Natural killer cell (primary cell): ENCODE data around the gene TMEM218. TPM values are rescaled to one million over a fixed set of nuclear protein-coding genes. Genes with fewer than 3 reads are reported as not detected.

Experiments
- ATAC-seq, 3 donors: fragments of 150-1000 bp in 2 of 3; fragments of 200-7000 bp in 1 of 3; cut with Tn5 transposase; 1 replicate in 1 of 3; 2 replicates in 2 of 3; pipeline ENCODE4 v1.10.0; 2021; ENCODE audit warnings: mild to moderate bottlenecking in 2 of 3, moderate library complexity in 2 of 3
- DNase-seq, 2 donors: peaks; one replicate each; pipeline versions ENCODE4 v3.0.0 to v3.0.0-alpha.2; 2013 to 2021; ENCODE audit warnings: mixed read lengths in 1 of 2
- H3K27ac ChIP-seq: one replicate; pipeline ENCODE4 v1.5.1; 2013; ENCODE audit warnings: mild to moderate bottlenecking, low read length
- H3K27me3 ChIP-seq: one replicate; pipeline ENCODE4 v1.6.1; 2013; ENCODE audit warnings: low read length; ENCODE audit not compliant: control insufficient read depth, insufficient read depth
- H3K36me3 ChIP-seq: one replicate; pipeline ENCODE4 v1.6.1; 2013; ENCODE audit warnings: low read length; ENCODE audit not compliant: control insufficient read depth, insufficient read depth
- H3K4me1 ChIP-seq: one replicate; pipeline ENCODE4 v1.6.1; 2013; ENCODE audit warnings: low read length; ENCODE audit not compliant: control insufficient read depth, insufficient read depth
- H3K4me3 ChIP-seq: one replicate; pipeline ENCODE4 v1.5.1; 2013; ENCODE audit warnings: low read length
- H3K9me3 ChIP-seq: one replicate; pipeline ENCODE4 v1.6.1; 2013; ENCODE audit warnings: low read length; ENCODE audit not compliant: control insufficient read depth, insufficient read depth
- H3K27ac Mint-ChIP-seq, 2 donors: one replicate each; pipeline ENCODE4 v1.8.0; 2022; ENCODE audit warnings: mild to moderate bottlenecking in 2 of 2, mixed read lengths in 2 of 2, moderate library complexity in 1 of 2
- H3K27me3 Mint-ChIP-seq, 2 donors: one replicate each; pipeline ENCODE4 v1.8.0; 2022; ENCODE audit warnings: low read depth in 2 of 2, mixed read lengths in 2 of 2
- H3K36me3 Mint-ChIP-seq: one replicate; pipeline ENCODE4 v1.8.0; 2022; ENCODE audit warnings: mixed read lengths
- H3K4me1 Mint-ChIP-seq, 2 donors: one replicate each; pipeline ENCODE4 v1.8.0; 2022; ENCODE audit warnings: mixed read lengths in 2 of 2
- H3K4me3 Mint-ChIP-seq: one replicate; pipeline ENCODE4 v1.8.0; 2022; ENCODE audit warnings: mild to moderate bottlenecking, moderate library complexity, mixed read lengths
- H3K9me3 Mint-ChIP-seq, 2 donors: one replicate each; pipeline ENCODE4 v1.8.0; 2022; ENCODE audit warnings: mixed read lengths in 2 of 2
- CTCF ChIP-seq: fragments of 200-600 bp; IDR thresholded peaks from one replicate; pipeline ENCODE4 v1.8.0; 2022; ENCODE audit warnings: antibody characterized with exemption
- WGBS: methylation state at CpG from one replicate; pipeline ENCODE4 v1.1.7; 2013; ENCODE audit warnings: missing lambda C conversion rate; ENCODE audit not compliant: insufficient coverage; 5-methylcytosine and 5-hydroxymethylcytosine counted together
- intact Hi-C: fragments of 100-400 bp; cut with micrococcal nuclease; formaldehyde crosslinking; loops from one replicate; pipeline ENCODE4 v1.14.2; 2022
- total RNA-seq, 4 donors: library from RNA; stranded (reverse); fragments of 120-200 nt in 1 of 4; gene quantifications; one replicate each; pipeline versions ENCODE4 v1.2.3 to v1.2.4, GENCODE V29; 2013 to 2022

TMEM218 gene
- total RNA-seq, 3 donors from 2014 or later (not counting 1 experiment from before 2014, with no cell fraction given) = 10.0 to 14.2 (median 12.1) TPM

GRCh38 chr11:125062218-125062930, 49.1 kb downstream of the TMEM218 start:
- Mint-ChIP-seq H3K27me3 (peaks cover 0 to 5% of the 10 kb centered on the region in 2 donors), H3K27ac (peak overlapping the region; percentile 70 to 86), H3K36me3 (no peaks in the 10 kb centered on the region), H3K9me3 (no peaks in the 10 kb centered on the region), H3K4me3 (peak overlapping the region; percentile 90), H3K4me1 (peaks cover 0 to 10% of the 10 kb centered on the region in 2 donors)
- intact Hi-C loops = loop anchor here (2.0 kb wide), 2 partner anchors 48 to 108 kb away; partner anchors contain the start of genes CCDC15 and TMEM218
- ATAC-seq = no peak
- WGBS = 44% methylated on average over 18 of the region's 19 CpGs
- Histone ChIP-seq H3K9me3 (no peaks in the 10 kb centered on the region), H3K36me3 (no peaks in the 10 kb centered on the region), H3K4me1 (peaks cover 13% of the 10 kb centered on the region), H3K27ac (peak overlapping the region; percentile 49), H3K27me3 (no peaks in the 10 kb centered on the region), H3K4me3 (peak overlapping the region; percentile 55)
- no peak for TF ChIP-seq CTCF
- no peak for DNase-seq

- intact Hi-C loops = no loop called here
- Histone ChIP-seq H3K27ac (no peak overlapping the region), H3K4me3 (no peak overlapping the region), H3K27me3 (no peaks in the 10 kb centered on the region), H3K9me3 (no peaks in the 10 kb centered on the region), H3K4me1 (peaks cover 13% of the 10 kb centered on the region), H3K36me3 (no peaks in the 10 kb centered on the region)
- H3K4me1 Mint-ChIP-seq = peaks cover 0 to 10% of the 10 kb centered on the region in 2 donors
- DNase-seq (no peak), ATAC-seq (no peak)
- H3K4me3 Mint-ChIP-seq = no peak overlapping the region
- 83% methylated on average over 4 of the region's 4 CpGs for WGBS
- no peaks in the 10 kb centered on the region for H3K36me3 Mint-ChIP-seq
- no peak overlapping the region for H3K27ac Mint-ChIP-seq
- H3K27me3 Mint-ChIP-seq = peaks cover 0 to 5% of the 10 kb centered on the region in 2 donors
- H3K9me3 Mint-ChIP-seq = no peaks in the 10 kb centered on the region
- TF ChIP-seq CTCF = no peak
Measured at GRCh38 chr11:125061281-125061680, 50.1 kb downstream of the TMEM218 start.

- ATAC-seq (no peak), DNase-seq (no peak)
- no peak overlapping the region for H3K4me3 ChIP-seq
- Mint-ChIP-seq H3K4me1 (peaks cover 0 to 6% of the 10 kb centered on the region in 2 donors), H3K4me3 (no peak overlapping the region), H3K36me3 (no peaks in the 10 kb centered on the region), H3K9me3 (no peaks in the 10 kb centered on the region), H3K27ac (no peak overlapping the region), H3K27me3 (peaks cover 0 to 2% of the 10 kb centered on the region in 2 donors)
- WGBS = 98% methylated on average over 5 of the region's 5 CpGs
- H3K27me3 ChIP-seq = no peaks in the 10 kb centered on the region
- intact Hi-C loops = no loop called here
- no peaks in the 10 kb centered on the region for H3K9me3 ChIP-seq
- no peak for TF ChIP-seq CTCF
- peaks cover 3% of the 10 kb centered on the region for H3K4me1 ChIP-seq
- no peaks in the 10 kb centered on the region for H3K36me3 ChIP-seq
- no peak overlapping the region for H3K27ac ChIP-seq
Measured at GRCh38 chr11:125057693-125058016, 53.8 kb downstream of the TMEM218 start.
